Stimulated activated CD8-positive, alpha-beta memory T cell treated with anti-CD3 and anti-CD28 coated beads, Interleukin-7, amount 100 ng/mL, for 4 hours (primary cell): ENCODE measurements around the gene ATXN1.
"Not testable (repeated sequence)": the region's sequence is repeated elsewhere in the genome, so short reads cannot be mapped to it uniquely, and the experiment has no call there.

ENCODE experiments used
- DNase-seq, 2 donors: peaks; one replicate each; pipeline ENCODE4 v3.0.0-alpha.2; 2020; ENCODE audit warnings: low read depth in 2 of 2

Gene ATXN1

GRCh38 chr6:16760516-16761470 lies at the start of gene ATXN1:
Gene ATXN1 (minus strand): TSS chr6:16761460.
- peak in 1 of 2 donors; percentile 24 for DNase-seq

DNA sequence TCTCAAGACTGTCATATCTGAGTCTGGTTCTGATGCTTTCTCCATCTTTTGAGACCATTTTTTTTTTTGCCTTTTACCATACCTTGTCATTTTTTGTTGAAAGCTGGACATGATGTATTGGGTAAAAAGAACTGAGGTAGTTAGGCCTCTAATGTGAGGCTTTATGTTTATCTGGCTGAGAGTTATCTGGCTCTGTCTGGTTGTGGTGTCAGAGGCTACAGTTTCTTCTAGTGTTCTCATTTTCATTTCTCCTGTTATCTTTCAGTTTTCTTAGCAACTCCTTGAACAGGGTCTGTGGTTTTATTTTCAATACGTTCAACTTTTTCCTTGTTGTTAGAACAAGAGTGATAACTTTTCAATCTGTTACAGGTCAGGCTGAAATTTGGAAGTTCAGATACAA lies 49.2 kb upstream of the ATXN1 start:
- no peak for DNase-seq

DNA sequence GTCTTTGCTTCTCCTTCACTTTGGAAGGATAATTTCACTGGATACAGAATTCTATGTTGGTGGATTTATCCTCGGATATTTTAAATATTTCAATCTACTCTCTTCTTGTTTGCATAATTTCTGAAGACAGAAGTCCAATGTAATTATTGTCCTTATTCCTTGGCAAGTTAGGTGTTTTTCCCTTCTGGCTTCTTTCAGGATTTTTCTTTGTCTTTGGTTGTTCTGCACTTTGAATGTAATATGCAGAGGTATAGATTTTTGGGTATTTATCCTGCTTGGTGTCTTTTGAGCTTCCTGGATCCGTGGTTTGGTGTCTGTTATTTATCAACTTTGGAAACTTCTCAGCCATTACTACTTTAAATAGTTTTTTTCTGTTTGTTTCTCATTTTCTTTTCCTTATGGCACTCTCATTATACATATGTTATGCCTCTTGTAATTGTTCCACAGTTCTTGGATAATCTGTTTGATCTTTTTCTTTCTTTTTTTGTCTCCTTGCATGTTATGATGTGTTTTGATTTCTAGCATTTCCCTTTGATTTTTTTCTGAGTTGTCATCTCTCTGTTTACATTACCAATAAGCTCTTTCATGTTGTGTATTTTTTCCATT lies 48.6 kb upstream of the ATXN1 start:
- no peak for DNase-seq

DNA sequence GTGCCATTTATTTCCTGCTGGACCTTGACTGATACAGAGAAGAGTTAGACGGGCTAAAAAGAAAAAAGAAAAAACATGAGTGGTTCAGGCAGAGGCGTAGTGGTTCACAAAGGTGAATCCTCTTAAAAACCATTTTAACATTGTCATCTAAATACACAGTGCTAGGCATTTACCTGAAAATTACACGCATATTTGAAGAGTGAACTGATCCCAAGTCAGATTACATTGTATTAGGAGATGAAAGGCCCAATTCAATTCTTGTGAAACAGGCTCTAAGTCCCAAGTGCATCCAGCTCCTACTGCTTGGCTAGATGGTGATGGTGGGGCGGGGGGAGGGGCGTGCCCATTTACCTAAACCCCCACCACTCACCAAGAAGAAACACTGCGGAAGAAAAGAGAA lies 46.7 kb upstream of the ATXN1 start:
- DNase-seq: no peak

DNA sequence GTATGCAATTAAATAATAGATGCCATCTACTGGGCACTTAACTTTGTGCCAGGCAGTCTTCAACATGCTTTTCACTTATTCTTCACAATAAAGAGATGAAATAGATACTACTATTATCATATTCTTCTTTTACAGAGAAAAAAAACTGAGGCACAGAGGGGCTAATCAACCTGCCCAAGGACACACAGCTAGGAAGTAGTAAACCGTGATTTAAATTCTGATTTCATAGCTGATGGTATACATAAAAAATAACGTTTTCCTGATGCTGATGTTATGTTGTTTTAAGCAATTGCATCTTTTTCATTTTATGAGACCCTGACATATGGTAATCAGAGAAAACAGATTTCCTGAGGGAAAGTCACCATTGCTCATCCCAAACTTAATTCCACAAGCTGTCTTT lies 45.1 kb upstream of the ATXN1 start:
- no peak for DNase-seq

DNA sequence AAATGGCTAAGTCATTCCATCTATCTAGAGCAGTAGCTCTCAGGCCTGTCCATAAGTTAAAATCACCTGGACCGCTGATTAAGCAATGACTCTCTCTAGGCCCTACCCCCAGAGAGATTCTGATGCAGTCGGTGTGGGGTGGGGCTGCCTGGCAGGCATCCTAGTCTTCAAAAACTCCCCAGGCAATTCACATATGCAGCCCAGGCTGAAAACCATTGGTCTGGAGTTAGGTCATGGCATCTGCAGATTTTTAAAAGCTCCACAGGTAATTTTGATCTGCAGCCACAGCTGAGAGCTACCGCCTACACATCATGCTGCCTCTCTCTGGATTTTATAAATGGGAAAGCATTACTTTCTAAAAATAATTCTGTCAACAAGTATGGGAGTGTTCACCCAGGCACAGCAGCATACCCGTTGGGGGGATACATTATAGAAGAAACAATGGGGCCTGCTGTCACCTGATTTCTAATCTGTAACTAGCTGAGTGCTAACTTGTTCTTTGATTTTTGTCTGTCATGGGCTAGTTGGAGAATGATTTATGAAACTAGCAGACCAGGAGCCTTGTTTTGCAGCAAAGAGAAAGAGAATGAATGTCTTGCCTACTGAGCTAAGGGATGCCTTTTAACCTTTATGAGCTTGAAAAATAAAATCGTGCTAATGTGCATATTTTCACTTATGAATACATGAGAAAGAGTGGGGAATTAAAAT lies 44.1 kb upstream of the ATXN1 start:
- DNase-seq: no peak

- DNase-seq: no peak
Measured at GRCh38 chr6:16804546-16805242, 43.4 kb upstream of the ATXN1 start.

GRCh38 chr6:16803294-16804200 lies 42.3 kb upstream of the ATXN1 start:
- no peak for DNase-seq

DNA sequence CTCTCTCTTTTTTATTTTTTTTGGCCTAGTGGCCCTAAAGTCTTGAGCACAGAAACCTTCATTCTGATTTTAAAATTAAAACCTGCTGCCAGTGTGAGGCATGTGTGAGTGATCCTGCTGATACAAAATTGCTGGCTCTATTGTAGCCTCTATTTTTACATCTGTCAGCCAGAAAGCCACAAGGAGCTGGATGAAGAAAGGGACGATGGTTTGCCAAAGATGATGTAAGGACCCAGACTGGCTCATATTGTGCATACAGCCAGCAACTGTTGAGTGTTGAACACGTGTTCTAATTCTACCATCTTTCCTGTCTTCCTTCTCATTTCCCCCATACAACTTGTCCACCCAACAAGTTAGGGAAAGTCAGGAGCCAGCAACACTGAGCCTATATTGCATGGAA lies 40.8 kb upstream of the ATXN1 start:
- DNase-seq: no peak

- DNase-seq: no peak
Measured at GRCh38 chr6:16800942-16801341, 39.7 kb upstream of the ATXN1 start.

GRCh38 chr6:16800341-16800740 lies 39.1 kb upstream of the ATXN1 start:
- DNase-seq: no peak

DNA sequence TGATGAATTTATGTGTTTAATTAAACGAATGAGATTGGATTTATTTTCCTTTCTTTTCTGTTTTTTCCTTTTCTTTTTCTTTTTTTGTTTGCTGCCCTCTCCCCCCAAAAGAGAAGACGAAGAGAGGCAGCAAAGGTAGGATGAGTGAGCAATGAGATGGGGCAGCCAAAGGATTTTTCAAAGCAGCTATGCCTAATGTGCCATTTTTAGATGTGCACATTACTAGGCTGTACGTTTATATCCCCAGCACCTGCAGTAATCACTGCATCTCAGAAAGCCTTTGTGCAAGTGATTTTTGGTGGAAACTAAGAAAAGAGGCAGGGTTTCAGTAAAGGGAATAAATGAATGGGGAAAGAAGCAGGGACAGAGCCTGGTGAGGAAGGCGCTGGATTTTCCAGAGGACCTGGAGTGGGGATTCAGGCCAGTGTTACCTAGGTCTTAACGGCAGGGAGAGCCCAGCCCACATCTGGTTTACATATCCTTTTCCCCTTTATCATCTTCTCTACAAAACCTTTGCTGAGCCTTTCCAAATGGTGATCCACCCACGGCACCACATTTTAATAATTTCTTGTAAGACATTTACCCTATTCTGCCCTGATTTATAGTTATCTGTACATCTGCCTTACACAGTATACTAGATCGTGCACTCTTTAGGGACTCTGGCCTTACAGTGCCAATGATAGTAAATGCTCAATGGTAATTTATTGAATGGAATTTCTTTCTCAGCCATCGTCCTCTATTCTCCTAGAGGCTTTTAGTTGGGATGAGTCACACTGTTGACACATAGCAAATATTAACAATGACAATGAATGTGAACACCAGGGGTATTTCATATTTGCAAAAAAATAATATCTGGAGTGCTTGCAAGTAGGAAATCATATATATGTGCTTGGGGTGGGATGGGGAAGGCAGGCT lies 38.3 kb upstream of the ATXN1 start:
- DNase-seq: no peak

DNA sequence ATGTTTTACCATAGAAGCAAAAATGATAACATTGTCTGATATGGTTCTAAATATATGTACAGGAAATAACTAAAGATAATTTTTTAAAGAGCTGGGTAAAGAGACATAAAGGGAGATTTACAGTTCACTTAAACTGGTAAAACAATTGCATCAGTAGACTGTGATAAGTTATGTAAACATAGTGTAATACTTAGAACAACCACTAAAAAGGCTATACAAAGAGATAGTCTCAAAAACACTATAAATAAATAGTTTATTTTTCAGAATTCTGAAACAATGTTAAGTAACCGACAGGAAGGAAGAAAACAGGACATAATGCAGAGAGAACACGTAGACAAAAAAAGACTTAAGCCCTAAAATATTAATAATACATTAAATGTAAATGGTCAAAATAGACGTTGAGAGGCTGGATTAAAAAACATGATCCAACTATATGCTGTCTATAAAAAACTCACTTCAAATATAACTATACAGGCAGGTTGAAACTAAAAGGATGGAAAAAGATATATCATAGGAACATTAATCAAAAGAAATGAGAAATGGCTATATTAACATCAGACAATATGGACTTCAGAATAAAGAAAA lies 32.7 kb upstream of the ATXN1 start:
- no peak for DNase-seq

DNA sequence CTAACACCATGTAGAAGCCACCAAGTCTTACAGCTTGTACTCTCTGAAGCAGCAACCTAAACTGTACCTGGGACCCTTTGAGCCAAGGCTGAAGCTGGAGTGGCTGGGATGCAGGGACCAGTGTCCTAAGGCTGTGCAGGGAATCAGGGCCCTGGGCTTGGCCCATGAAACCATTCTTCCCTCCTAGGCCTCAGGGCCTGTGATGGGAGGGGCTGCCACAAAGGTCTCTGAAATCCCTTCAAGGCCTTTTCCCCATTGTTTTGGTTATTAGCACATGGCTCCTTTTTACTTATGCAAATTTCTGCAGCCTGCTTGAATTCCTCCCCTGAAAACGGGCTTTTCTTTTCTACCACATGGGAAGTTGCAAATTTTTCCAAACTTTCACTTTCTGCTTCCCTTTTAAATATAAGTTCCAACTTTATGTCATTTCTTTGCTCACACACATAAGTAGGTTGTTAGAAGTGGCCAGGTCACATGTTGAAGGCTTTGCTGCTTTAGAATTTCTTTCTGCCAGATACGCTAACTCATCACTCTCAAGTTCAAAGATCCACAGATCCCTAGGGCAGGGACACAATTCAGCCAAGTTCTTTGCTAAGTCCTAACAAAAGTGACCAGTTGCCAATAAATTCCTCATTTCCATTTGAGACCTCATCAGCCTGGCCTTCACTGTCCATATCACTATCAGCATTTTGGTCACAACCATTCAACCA lies 28.2 kb upstream of the ATXN1 start:
- no peak for DNase-seq

- DNase-seq: no peak
Measured at GRCh38 chr6:16787128-16787682, 25.9 kb upstream of the ATXN1 start.

- no peak for DNase-seq
Measured at GRCh38 chr6:16785496-16785895, 24.2 kb upstream of the ATXN1 start.

GRCh38 chr6:16784957-16785356 lies 23.7 kb upstream of the ATXN1 start:
- DNase-seq: not testable (repeated sequence)

GRCh38 chr6:16783952-16784565 lies 22.8 kb upstream of the ATXN1 start:
- no peak for DNase-seq
